GM12874 (cell line): ENCODE results near the gene NR2F6.
A peak's percentile ranks its signal among the peaks of the same experiment; 100 is the strongest.

Experiments used
- TF ChIP-seq, protein P1 (sequence below): IDR thresholded peaks from 2 replicates; pipeline ENCODE4 v1.5.1; 2011; ENCODE audit warnings: low read depth, mild to moderate bottlenecking, control low read depth, low read length, moderate library complexity; ENCODE audit not compliant: insufficient read depth

NR2F6 gene

DNA sequence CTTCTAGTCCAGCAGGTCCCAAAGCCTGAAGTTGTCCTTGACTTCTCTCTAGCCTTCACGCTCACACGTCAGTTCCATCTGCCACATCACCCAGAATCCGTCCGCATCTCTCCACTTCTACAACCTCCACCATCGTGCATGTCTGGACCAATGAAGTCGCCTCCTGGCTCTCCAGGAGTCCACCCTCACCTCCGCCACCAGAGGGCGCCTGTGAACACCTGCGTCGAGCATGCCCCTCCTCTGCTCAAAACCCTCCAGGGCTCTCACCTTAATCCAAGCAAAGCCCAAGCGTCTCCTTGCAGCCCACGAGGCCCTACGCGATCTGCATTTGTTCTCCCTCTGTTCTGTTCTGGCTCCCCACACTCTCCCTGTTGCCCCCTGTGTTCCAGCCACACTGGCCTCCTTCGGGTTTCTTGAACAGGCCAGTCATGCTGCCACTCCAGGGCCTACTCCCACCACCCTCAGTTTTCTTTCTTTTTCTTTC, 15.2 kb upstream of the NR2F6 start:
- TF ChIP-seq, protein P1, sequence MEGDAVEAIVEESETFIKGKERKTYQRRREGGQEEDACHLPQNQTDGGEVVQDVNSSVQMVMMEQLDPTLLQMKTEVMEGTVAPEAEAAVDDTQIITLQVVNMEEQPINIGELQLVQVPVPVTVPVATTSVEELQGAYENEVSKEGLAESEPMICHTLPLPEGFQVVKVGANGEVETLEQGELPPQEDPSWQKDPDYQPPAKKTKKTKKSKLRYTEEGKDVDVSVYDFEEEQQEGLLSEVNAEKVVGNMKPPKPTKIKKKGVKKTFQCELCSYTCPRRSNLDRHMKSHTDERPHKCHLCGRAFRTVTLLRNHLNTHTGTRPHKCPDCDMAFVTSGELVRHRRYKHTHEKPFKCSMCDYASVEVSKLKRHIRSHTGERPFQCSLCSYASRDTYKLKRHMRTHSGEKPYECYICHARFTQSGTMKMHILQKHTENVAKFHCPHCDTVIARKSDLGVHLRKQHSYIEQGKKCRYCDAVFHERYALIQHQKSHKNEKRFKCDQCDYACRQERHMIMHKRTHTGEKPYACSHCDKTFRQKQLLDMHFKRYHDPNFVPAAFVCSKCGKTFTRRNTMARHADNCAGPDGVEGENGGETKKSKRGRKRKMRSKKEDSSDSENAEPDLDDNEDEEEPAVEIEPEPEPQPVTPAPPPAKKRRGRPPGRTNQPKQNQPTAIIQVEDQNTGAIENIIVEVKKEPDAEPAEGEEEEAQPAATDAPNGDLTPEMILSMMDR = peak; percentile 98

DNA sequence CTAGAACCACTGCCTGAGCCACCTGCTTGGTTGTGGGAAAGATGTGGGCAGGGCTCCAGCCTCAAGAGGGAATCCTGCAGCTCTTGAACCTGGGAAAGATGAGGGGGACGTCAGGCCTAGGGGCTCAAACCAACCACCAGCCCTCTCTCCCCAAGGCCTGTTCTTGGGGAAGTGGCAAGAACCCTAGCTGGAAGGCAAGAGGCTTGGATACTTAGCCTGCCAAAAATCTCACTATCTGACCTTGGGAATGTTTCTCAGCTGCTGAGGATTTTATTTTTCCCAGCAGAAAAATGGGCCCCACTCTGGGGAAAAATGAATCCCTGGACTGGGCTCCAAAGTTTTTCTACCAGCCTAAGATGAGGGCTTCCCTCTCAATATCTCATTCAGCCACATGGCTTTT, 14.2 kb upstream of the NR2F6 start:
- TF ChIP-seq, protein P1 = no peak

DNA sequence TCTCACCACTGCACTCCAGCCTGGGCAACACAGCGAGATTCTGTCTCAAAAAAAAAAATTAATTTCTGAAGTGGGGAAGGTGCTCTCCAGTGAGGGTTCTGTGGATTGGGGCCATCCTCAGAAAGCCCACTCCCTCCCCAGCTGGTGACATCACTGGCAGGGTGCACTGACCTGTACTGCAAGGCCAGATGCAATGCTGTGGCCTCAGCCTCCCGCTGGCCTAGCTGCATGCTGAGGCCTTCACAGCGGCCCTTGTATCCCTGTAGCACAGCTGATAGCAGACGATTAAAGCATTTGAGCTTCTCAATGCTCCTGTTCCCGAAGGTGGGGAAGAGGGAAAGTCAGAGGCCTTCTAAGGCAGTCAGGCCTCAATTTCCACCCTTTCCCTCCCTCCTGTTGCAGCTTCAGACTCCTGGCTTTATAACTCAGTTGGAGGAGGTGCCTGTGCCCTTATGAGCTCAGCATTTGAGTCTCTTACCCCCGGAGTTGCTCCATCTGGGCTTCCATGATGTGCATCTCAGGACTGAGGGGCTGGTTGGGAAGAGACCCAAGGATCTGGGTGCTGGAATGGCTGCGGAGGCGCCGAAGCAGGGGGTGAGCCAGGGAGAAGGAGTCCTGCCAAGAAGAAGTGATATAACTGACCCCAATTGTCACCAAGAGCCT, 13.5 kb upstream of the NR2F6 start:
- TF ChIP-seq, protein P1 = no peak

DNA sequence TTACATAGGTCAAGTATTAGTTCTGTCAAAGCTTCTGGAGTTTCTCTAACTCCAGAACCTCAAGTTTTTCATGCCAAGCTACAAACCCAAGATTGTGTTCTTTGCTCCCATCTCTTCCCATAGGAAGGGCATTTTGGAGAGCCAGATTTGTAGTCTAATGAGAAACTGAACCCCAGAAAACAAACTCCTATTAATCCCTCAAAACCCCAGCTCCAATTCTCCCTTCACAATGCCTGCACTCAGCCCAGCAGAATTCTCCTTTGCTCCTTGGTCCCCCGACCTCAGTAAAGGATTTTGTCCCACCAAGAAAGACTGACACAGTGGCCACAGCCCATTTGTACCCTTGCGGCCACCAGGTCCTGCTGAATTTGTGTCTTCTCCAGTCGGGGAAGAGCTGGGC, 10.4 kb upstream of the NR2F6 start:
- TF ChIP-seq, protein P1 = no peak

DNA sequence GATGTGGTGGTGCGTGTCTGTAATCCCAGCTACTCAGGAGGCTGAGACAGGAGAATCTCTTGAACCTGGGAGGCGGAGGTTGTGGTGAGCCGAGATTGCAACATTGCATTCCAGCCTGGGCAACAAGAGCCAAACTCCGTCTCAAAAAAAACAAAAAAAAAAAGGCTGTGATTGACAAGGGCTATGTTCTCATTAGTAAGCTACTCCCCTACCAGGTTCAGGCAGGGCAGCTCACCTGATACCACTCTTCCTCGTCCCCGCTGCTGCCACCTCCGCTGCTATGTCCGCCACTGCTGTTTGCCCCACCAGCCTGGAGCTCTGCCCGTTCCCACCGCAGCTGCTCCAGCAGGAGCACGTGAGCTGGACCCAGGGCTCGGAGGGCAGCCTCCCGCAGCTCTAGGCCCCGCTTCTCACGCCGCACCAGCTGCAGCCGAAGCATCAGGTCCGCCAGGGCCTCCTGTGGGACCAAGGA, 9.5 kb upstream of the NR2F6 start:
- TF ChIP-seq, protein P1 = no peak

DNA sequence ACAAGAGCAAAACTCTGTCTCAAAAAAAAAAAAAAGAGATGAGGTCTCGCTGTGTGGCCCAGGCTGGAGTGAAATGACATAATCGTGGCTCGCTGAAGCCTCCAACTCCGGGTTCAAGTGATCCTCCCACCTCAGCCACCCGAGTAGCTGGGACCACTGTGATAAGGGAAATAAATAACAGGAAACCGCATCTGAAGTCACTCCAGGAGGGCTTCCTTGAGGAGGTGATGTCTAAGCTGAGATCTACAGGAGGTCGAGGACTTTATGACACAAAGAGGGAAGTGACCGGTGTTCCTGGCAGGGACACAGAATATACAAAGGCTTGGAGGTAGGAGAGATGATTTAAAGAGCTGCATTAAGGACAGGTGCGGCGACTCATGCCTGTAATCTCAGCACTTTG, 8.9 kb upstream of the NR2F6 start:
- TF ChIP-seq, protein P1 = no peak

DNA sequence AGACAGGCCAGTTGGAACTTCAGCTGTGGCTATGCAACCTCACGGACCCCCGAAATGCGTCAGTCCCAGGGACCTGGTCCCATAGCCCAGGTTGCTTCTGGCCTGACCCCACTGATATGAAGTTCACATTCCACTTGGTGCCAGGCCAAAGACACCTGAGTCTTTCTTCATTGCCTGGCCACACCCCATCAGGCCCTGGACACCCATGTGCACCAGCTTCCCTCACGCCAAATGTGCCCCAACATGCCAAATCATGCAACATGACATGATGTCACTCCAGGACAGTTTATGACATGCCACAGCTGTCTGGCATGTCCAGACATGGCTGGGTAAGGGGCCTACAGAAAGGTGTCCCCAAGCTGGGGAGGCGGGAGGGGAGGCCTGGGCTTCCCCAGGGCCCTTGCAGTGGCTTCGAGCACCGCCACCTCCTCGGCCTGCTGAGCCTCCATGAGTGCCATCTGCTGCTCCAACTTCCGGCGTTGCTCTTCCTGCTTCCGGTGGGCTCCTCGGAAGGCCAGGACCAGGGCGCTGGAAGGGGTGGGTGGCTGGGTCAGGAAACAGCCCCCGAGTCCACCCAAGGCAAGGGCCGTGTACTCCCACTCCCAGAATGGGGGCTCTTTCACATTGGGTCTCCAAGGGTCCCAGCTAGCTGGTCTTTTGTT, 4.3 kb upstream of the NR2F6 start:
- TF ChIP-seq, protein P1 = no peak
